SK-N-SH (cell line): ENCODE data around the gene PRRT1B. TPM values are rescaled to one million over a fixed set of nuclear protein-coding genes. Genes with fewer than 3 reads are reported as not detected.

Experiments used
- CTCF ChIA-PET: fragments of 300-600, 350-600 bp; formaldehyde crosslinking; extraction: SDS; loops from one replicate; lab custom pipeline; 2021; lab: Yijun Ruan, JAX
- POLR2A ChIA-PET: fragments of 350-600 bp; sonication (Branson Sonifier 250); formaldehyde crosslinking; extraction: SDS; loops from one replicate; lab custom pipeline; 2020; ENCODE audit warnings: antibody characterized with exemption, inconsistent platforms; lab: Yijun Ruan, JAX
- DNase-seq: peaks from one replicate; pipeline ENCODE4 v3.0.0; 2012
- H2AFZ ChIP-seq: fragments of 200-600 bp; sonication (generic); 2 replicates; pipeline ENCODE4 v1.8.1; 2016; ENCODE audit warnings: antibody characterized with exemption, mild to moderate bottlenecking, low read depth
- H3F3A ChIP-seq: fragments of 200-600 bp; sonication (generic); replicated peaks from 2 replicates; pipeline ENCODE3; 2016; ENCODE audit warnings: antibody characterized with exemption, mild to moderate bottlenecking; ENCODE audit not compliant: insufficient read depth
- H3K27ac ChIP-seq, 2 experiments: fragments of 200-500 bp in 1 of 2; fragments of 200-600 bp in 1 of 2; sonication (Bioruptor generic) in 1 of 2; sonication (generic), shearing (Covaris generic) in 1 of 2; 2 replicates each; pipeline versions ENCODE4 v1.5.1 to v1.6.1; 2014 to 2016; ENCODE audit warnings: low read depth in 2 of 2, inconsistent platforms in 1 of 2, low read length in 1 of 2, mild to moderate bottlenecking in 1 of 2, mixed read lengths in 1 of 2
- H3K27me3 ChIP-seq: fragments of 200-600 bp; sonication (generic), shearing (Covaris generic); 2 replicates; pipeline ENCODE4 v1.6.1; 2016; ENCODE audit warnings: mixed run types; ENCODE audit not compliant: insufficient read depth
- H3K36me3 ChIP-seq, 2 experiments: fragments of 200-500 bp in 1 of 2; fragments of 200-600 bp in 1 of 2; sonication (Bioruptor generic) in 1 of 2; sonication (generic) in 1 of 2; replicated peaks in 1 of 2; 2 replicates each; pipeline versions ENCODE3 to v1.5.1; 2014 to 2016; ENCODE audit warnings: low read length in 1 of 2, mild to moderate bottlenecking in 1 of 2; ENCODE audit not compliant: insufficient read depth in 2 of 2, control insufficient read depth in 1 of 2
- H3K4me1 ChIP-seq, 2 experiments: fragments of 200-500 bp in 1 of 2; fragments of 200-600 bp in 1 of 2; sonication (Bioruptor generic) in 1 of 2; sonication (generic), shearing (Covaris generic) in 1 of 2; 2 replicates each; pipeline versions ENCODE4 v1.5.1 to v1.6.1; 2014 to 2016; ENCODE audit warnings: low read depth in 1 of 2, low read length in 1 of 2, mixed run types in 1 of 2; ENCODE audit not compliant: insufficient read depth in 2 of 2, control insufficient read depth in 1 of 2
- H3K4me2 ChIP-seq: fragments of 200-600 bp; sonication (generic), shearing (Covaris generic); 2 replicates; pipeline ENCODE4 v1.6.1; 2017; ENCODE audit warnings: mixed run types
- H3K4me3 ChIP-seq, 2 experiments: fragments of 200-500 bp in 1 of 2; fragments of 200-600 bp in 1 of 2; sonication (Bioruptor generic) in 1 of 2; sonication (generic), shearing (Covaris generic) in 1 of 2; 2 replicates each; pipeline versions ENCODE4 v1.5.1 to v1.8.1; 2014 to 2016; ENCODE audit warnings: low read depth in 2 of 2, inconsistent platforms in 1 of 2, low read length in 1 of 2, mild to moderate bottlenecking in 1 of 2, mixed read lengths in 1 of 2, moderate library complexity in 1 of 2
- H3K79me2 ChIP-seq: fragments of 200-600 bp; sonication (generic); 2 replicates; pipeline ENCODE4 v1.8.1; 2017; ENCODE audit warnings: mild to moderate bottlenecking; ENCODE audit not compliant: insufficient read depth
- H3K9ac ChIP-seq: fragments of 200-600 bp; sonication (generic); 2 replicates; pipeline ENCODE4 v1.6.1; 2017; ENCODE audit warnings: mixed run types
- H3K9me2 ChIP-seq: fragments of 200-600 bp; sonication (generic); 2 replicates; pipeline ENCODE4 v1.6.1; 2017; ENCODE audit warnings: mixed run types
- H3K9me3 ChIP-seq: fragments of 200-600 bp; sonication (generic); 2 replicates; pipeline ENCODE4 v1.6.1; 2017; ENCODE audit warnings: mixed run types, mild to moderate bottlenecking, moderate library complexity
- H4K20me1 ChIP-seq: fragments of 200-600 bp; sonication (generic); 2 replicates; pipeline ENCODE4 v1.6.1; 2017; ENCODE audit warnings: mild to moderate bottlenecking, mixed run types; ENCODE audit not compliant: insufficient read depth
- CHD2 ChIP-seq: fragments of 150-350 bp; IDR thresholded peaks from 2 replicates; pipeline ENCODE4 v1.6.1; 2018; ENCODE audit warnings: low read length; ENCODE audit not compliant: partially characterized antibody
- ELF1 ChIP-seq: IDR thresholded peaks from 2 replicates; pipeline ENCODE4 v1.4.0; 2012
- NFIC ChIP-seq: IDR thresholded peaks from 2 replicates; pipeline ENCODE4 v1.4.0; 2012; ENCODE audit warnings: borderline replicate concordance
- NRF1 ChIP-seq: IDR thresholded peaks from 2 replicates; pipeline ENCODE4 v1.6.1; 2012; ENCODE audit warnings: low read depth, mild to moderate bottlenecking, low read length
- RFX5 ChIP-seq: IDR thresholded peaks from 2 replicates; pipeline ENCODE4 v1.6.1; 2012; ENCODE audit warnings: mild to moderate bottlenecking, improper control_type of control experiment, low read length
- RXRA ChIP-seq: IDR thresholded peaks from 2 replicates; pipeline ENCODE4 v1.4.0; 2012; ENCODE audit warnings: low read depth, mild to moderate bottlenecking, borderline replicate concordance
- SIN3A ChIP-seq: IDR thresholded peaks from 2 replicates; pipeline ENCODE4 v1.6.1; 2012; ENCODE audit warnings: low read depth, mild to moderate bottlenecking, low read length, moderate library complexity, borderline replicate concordance
- SMC3 ChIP-seq: IDR thresholded peaks from 2 replicates; pipeline ENCODE4 v1.6.1; 2012; ENCODE audit warnings: low read depth, low read length, improper control_type of control experiment
- TCF12 ChIP-seq: IDR thresholded peaks from 2 replicates; pipeline ENCODE4 v1.4.0; 2012
- TEAD4 ChIP-seq: IDR thresholded peaks from 2 replicates; pipeline ENCODE4 v1.4.0; 2012; ENCODE audit warnings: mild to moderate bottlenecking, borderline replicate concordance; ENCODE audit not compliant: insufficient read depth
- WGBS: methylation state at CpG from one replicate; pipeline ENCODE4 v1.1.6; 2017; ENCODE audit warnings: low lambda C conversion rate; 5-methylcytosine and 5-hydroxymethylcytosine counted together
- polyA plus RNA-seq, 3 experiments: library from polyadenylated mRNA; depleted of rRNA; stranded (reverse); fragments of >200 nt; gene quantifications; 2 replicates each; pipeline ENCODE4 v1.2.3, GENCODE V29; 2012

The PRRT1B gene
- polyA plus RNA-seq, 1 of the 3 experiments (the other 2 are of a cell fraction), result not detected

DNA sequence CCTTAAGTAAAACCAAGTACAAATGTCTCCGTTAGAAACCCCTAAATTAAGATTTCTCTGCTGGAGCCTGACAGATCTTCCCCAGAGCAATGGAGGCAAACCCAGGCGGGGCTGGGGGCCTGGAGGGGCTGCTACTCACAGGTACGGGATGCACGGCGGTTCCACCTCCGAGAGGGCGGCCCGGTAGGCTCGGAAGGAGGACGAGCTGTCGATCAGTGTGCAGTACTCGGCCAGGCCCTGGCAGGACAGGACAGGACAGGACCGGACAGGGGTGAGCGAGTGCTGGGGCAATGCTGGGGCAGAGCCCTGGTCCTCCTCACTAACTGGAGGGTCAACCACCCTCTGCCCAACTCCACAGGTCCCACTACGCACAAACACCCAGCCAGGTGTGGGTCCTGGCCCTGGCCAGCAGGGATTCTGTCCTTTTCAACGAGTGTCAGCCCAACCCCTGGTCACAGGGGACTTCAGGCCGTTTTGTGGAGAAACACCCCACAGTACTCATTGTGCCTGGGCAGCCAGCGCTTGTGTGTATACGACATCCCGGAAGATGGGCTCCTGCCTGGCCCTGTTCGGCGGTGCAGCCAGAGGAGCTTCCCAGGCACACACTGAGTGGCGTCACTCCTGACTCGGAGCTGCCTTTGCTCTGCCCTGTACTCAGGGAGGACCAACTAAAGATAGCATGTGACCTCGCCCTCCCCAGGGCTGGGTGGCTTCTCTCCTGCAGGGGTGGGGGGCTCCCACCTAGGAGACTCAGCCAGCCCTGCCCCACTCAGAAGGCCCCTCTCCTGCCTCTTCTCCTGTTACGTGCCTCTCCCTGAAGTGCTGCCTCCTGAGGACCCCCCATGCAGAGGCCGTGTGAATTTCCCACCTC, 37.4 kb downstream of the PRRT1B start:
- no peaks in the 10 kb centered on the region for H3K9me3 ChIP-seq
- H3F3A ChIP-seq, result no peaks in the 10 kb centered on the region
- H3K9me2 ChIP-seq, result no peaks in the 10 kb centered on the region
- no peak overlapping the region for H3K27ac ChIP-seq
- H3K4me3 ChIP-seq, result no peak overlapping the region
- POLR2A ChIA-PET, result no interaction called here
- no peak for TF ChIP-seq NRF1
- no peak for TF ChIP-seq SMC3
- TF ChIP-seq NFIC, result no peak
- TF ChIP-seq RXRA, result no peak
- TF ChIP-seq, all 33 proteins: peak for 0
- Histone ChIP-seq H3K4me1 (peaks cover 0 to 4% of the 10 kb centered on the region in 2 experiments; a peak in 1 of 4 replicates), H4K20me1 (no peaks in the 10 kb centered on the region), H3K4me2 (no peak overlapping the region), H3K79me2 (no peaks in the 10 kb centered on the region), H2AFZ (no peak overlapping the region), H3K27me3 (no peaks in the 10 kb centered on the region), H3K9ac (no peak overlapping the region), H3K36me3 (peaks cover 5 to 39% of the 10 kb centered on the region in 2 experiments)
- DNase-seq, result no peak
- CTCF ChIA-PET, result no interaction called here
- WGBS, result 96% methylated on average over 15 of the region's 27 CpGs

GRCh38 chr9:131583337-131583645, 38.0 kb downstream of the PRRT1B start:
- Histone ChIP-seq H3K27ac (no peak overlapping the region), H3K79me2 (no peaks in the 10 kb centered on the region), H3K36me3 (peaks cover 5 to 43% of the 10 kb centered on the region in 2 experiments), H3K27me3 (no peaks in the 10 kb centered on the region), H3K4me3 (no peak overlapping the region), H3K9me2 (no peaks in the 10 kb centered on the region), H3K9me3 (no peaks in the 10 kb centered on the region), H3K4me1 (peaks cover 0 to 4% of the 10 kb centered on the region in 2 experiments; a peak in 1 of 4 replicates), H3K9ac (no peak overlapping the region), H4K20me1 (no peaks in the 10 kb centered on the region), H2AFZ (no peak overlapping the region), H3F3A (no peaks in the 10 kb centered on the region), H3K4me2 (no peak overlapping the region)
- no peak for DNase-seq
- WGBS, result 40% methylated on average over 1 of the region's 5 CpGs
- TF ChIP-seq RFX5 (no peak), SIN3A (no peak), TEAD4 (no peak), TCF12 (no peak)
- ChIA-PET POLR2A (no interaction called here), CTCF (no interaction called here)

DNA sequence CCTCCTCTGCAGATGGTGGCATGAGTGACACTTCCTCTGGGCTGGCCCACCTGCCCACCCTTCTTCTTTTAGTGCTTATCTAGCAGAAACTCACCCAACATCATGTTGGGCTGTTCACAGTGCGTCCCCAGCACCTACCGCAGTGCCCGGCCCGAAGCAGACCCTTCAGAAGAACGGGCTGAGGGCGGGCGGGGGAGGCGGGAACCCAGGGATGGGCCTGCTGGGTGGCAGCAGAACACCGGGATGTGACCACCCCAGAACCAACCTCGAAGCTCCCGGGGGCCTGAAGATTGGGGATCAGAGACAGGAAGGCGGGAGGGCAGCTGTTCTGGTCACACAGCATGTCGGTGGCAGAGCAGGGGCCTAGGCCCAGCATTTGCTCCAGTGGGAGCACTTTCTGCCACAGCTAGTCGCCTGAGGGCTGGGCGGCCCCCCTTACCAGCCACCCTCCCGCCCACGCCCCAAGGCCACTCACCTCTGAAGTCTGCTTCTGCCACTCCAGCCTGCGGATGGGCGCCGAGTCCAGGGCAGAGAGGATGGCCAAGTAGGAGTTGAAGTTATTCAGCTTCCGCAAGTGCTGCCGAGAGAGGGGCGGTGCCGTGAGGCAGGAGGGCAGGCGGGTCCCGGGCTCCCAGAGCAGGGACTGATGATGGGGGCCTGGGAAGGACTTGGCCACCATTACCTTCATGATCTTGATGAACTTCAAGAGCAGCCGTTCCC, 38.7 kb downstream of the PRRT1B start:
- H3K27ac ChIP-seq, result no peak overlapping the region
- H3K4me2 ChIP-seq, result no peak overlapping the region
- no peaks in the 10 kb centered on the region for H3K9me3 ChIP-seq
- no peak for TF ChIP-seq CHD2
- TF ChIP-seq ELF1, result no peak
- 98% methylated on average over 16 of the region's 27 CpGs for WGBS
- H3K4me1 ChIP-seq, result peaks cover 0 to under 1% of the 10 kb centered on the region in 2 experiments; a peak in 1 of 4 replicates
- no peaks in the 10 kb centered on the region for H4K20me1 ChIP-seq
- no peak overlapping the region for H3K9ac ChIP-seq
- H3K9me2 ChIP-seq, result no peaks in the 10 kb centered on the region
- H3K36me3 ChIP-seq, result peaks cover 5 to 42% of the 10 kb centered on the region in 2 experiments
- H3K4me3 ChIP-seq, result no peak overlapping the region
- no peak for DNase-seq
- POLR2A ChIA-PET, result no interaction called here
- CTCF ChIA-PET, result interaction anchor here (0.8 to 2.2 kb wide), 2 partner anchors 155 to 156 kb away, joined by 3 to 6 read pairs; no protein-coding TSS in a partner anchor
- no peaks in the 10 kb centered on the region for H3F3A ChIP-seq
- no peaks in the 10 kb centered on the region for H3K27me3 ChIP-seq
- H3K79me2 ChIP-seq, result no peaks in the 10 kb centered on the region
- H2AFZ ChIP-seq, result no peak overlapping the region
